GM23248 (cell line): ENCODE data around the gene BCAR3. TPM values are rescaled to one million over a fixed set of nuclear protein-coding genes. Genes with fewer than 3 reads are reported as not detected.
A peak's percentile ranks its signal among the peaks of the same experiment; 100 is the strongest.

Experiments
- DNase-seq: peaks from one replicate; pipeline ENCODE4 v3.0.0-alpha.2; 2015
- H2AFZ ChIP-seq: fragments of 200-600 bp; sonication (generic); 2 replicates; pipeline ENCODE4 v1.6.1; 2016; ENCODE audit warnings: antibody characterized with exemption
- H3F3A ChIP-seq: fragments of 200-600 bp; sonication (generic); 2 replicates; pipeline ENCODE4 v1.6.1; 2016; ENCODE audit warnings: mild to moderate bottlenecking, antibody characterized with exemption, mixed run types; ENCODE audit not compliant: insufficient read depth
- H3K27ac ChIP-seq: fragments of 200-600 bp; sonication (generic); 2 replicates; pipeline ENCODE4 v1.5.1; 2016; ENCODE audit warnings: mild to moderate bottlenecking
- H3K27me3 ChIP-seq: fragments of 200-600 bp; sonication (generic); replicated peaks from 2 replicates; pipeline ENCODE4 v1.6.1; 2016; ENCODE audit warnings: mild to moderate bottlenecking; ENCODE audit not compliant: insufficient read depth
- H3K36me3 ChIP-seq: fragments of 200-600 bp; sonication (generic); 2 replicates; pipeline ENCODE4 v1.6.1; 2016; ENCODE audit warnings: low read depth, mild to moderate bottlenecking
- H3K4me1 ChIP-seq: fragments of 200-600 bp; sonication (generic); 2 replicates; pipeline ENCODE4 v1.6.1; 2016; ENCODE audit warnings: mild to moderate bottlenecking; ENCODE audit not compliant: insufficient read depth
- H3K4me2 ChIP-seq: fragments of 200-600 bp; sonication (generic); one replicate; pipeline ENCODE4 v1.6.1; 2016; ENCODE audit warnings: mild to moderate bottlenecking; ENCODE audit not compliant: unreplicated experiment
- H3K4me3 ChIP-seq: fragments of 200-600 bp; sonication (generic); 2 replicates; pipeline ENCODE4 v1.5.1; 2016; ENCODE audit warnings: mild to moderate bottlenecking
- H3K79me2 ChIP-seq: fragments of 200-600 bp; sonication (generic); 2 replicates; pipeline ENCODE4 v1.6.1; 2016; ENCODE audit warnings: mild to moderate bottlenecking; ENCODE audit not compliant: insufficient read depth
- H3K9ac ChIP-seq: fragments of 200-600 bp; sonication (generic); 2 replicates; pipeline ENCODE4 v1.6.1; 2016; ENCODE audit warnings: mild to moderate bottlenecking
- H3K9me2 ChIP-seq: fragments of 200-600 bp; sonication (generic); 2 replicates; pipeline ENCODE4 v1.6.1; 2016; ENCODE audit warnings: mixed run types, mild to moderate bottlenecking, moderate library complexity; ENCODE audit not compliant: insufficient read depth
- H3K9me3 ChIP-seq: fragments of 200-600 bp; sonication (generic); one replicate; pipeline ENCODE4 v1.6.1; 2017; ENCODE audit warnings: low read depth
- H4K20me1 ChIP-seq: fragments of 200-600 bp; sonication (generic); 2 replicates; pipeline ENCODE4 v1.6.0; 2016; ENCODE audit not compliant: insufficient read depth
- EZH2 ChIP-seq: fragments of 200-600 bp; sonication (generic); IDR thresholded peaks from 2 replicates; pipeline ENCODE4 v1.6.1; 2018; ENCODE audit warnings: antibody characterized with exemption, mild to moderate bottlenecking; ENCODE audit not compliant: insufficient read depth, poor library complexity, severe bottlenecking
- EZH2phosphoT487 ChIP-seq: fragments of 200-600 bp; sonication (generic); IDR thresholded peaks from 2 replicates; pipeline ENCODE4 v1.6.1; 2018; ENCODE audit warnings: antibody characterized with exemption, moderate library complexity, mild to moderate bottlenecking, low read depth; ENCODE audit not compliant: insufficient read depth
- whole genome bisulfite sequencing, 2 experiments: methylation state at CpG; one replicate each; pipeline ENCODE4 v1.1.6; 2015 to 2017; ENCODE audit warnings: low lambda C conversion rate in 2 of 2, low coverage in 1 of 2; ENCODE audit errors: missing lambda C conversion rate in 2 of 2; 5-methylcytosine and 5-hydroxymethylcytosine counted together
- in situ Hi-C: fragments of 300-500 bp; cut with MboI; formaldehyde crosslinking; loops from 2 replicates; pipeline ENCODE4 v1.15.0; 2020
- polyA plus RNA-seq: library from polyadenylated mRNA; unstranded; fragments of >200 nt; fragmentation: Nextera tagmentation; extraction: Ambion mirVana; gene quantifications from 2 replicates; pipeline ENCODE4 v1.2.1, GENCODE V29; 2016
- total RNA-seq: library from RNA; depleted of rRNA; stranded (reverse); fragments of >200 nt; shearing (Covaris generic); gene quantifications from 2 replicates; pipeline ENCODE4 v1.2.3, GENCODE V29; 2014

BCAR3 gene
- total and polyA plus RNA-seq, 2 experiments from 2014 or later, result 65.1 to 83.2 TPM

DNA sequence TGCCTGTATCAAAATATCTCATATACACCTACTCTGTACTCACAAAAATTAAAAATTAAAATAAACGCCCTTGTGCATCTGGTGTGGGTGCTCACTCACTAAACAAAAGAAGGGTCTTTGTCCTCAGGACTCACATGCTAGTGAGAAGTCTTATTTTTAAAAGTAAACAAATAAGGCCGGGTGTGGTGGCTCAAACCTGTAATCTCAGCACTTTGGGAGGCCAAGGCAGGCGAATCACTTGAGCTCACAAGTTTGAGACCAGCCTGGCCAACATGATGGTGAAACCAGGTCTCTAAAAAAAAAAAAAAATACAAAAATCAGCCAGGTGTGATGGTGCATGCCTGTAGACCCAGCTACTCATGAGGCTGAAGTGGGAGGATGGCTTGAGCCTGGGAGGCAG lies 51.5 kb downstream of the BCAR3 start:
- peaks cover 85% of the 10 kb centered on the region for H3F3A ChIP-seq
- TF ChIP-seq EZH2 (no peak), EZH2phosphoT487 (no peak)
- H3K36me3 ChIP-seq, result peaks cover 23% of the 10 kb centered on the region; the same call in 1 of the 2 replicates
- no peaks in the 10 kb centered on the region for H4K20me1 ChIP-seq
- no peak overlapping the region for H2AFZ ChIP-seq
- no peak overlapping the region for H3K4me2 ChIP-seq
- peaks cover 100% of the 10 kb centered on the region for H3K79me2 ChIP-seq
- no peaks in the 10 kb centered on the region for H3K27me3 ChIP-seq
- H3K9ac ChIP-seq, result no peak overlapping the region
- peak overlapping the region; percentile 63; the same call in 1 of the 2 replicates for H3K27ac ChIP-seq
- H3K9me2 ChIP-seq, result no peaks in the 10 kb centered on the region
- no peak for DNase-seq
- H3K4me1 ChIP-seq, result peaks cover 58% of the 10 kb centered on the region
- no peak overlapping the region for H3K4me3 ChIP-seq
- in situ Hi-C loops, result loop anchor here (10.0 kb wide), 1 partner anchor 175 kb away; no protein-coding TSS in a partner anchor
- 85 to 94% methylated on average over 3 of the region's 3 CpGs for WGBS, 2 experiments
- H3K9me3 ChIP-seq, result no peaks in the 10 kb centered on the region

- in situ Hi-C loops, result loop anchor here (10.0 kb wide), 3 partner anchors 175 to 205 kb away; partner anchors contain the start of gene FNBP1L
- WGBS, 2 experiments, result 64 to 67% methylated on average over 9 of the region's 9 CpGs
Measured at GRCh38 chr1:93629101-93630059, 52.3 kb downstream of the BCAR3 start.

DNA sequence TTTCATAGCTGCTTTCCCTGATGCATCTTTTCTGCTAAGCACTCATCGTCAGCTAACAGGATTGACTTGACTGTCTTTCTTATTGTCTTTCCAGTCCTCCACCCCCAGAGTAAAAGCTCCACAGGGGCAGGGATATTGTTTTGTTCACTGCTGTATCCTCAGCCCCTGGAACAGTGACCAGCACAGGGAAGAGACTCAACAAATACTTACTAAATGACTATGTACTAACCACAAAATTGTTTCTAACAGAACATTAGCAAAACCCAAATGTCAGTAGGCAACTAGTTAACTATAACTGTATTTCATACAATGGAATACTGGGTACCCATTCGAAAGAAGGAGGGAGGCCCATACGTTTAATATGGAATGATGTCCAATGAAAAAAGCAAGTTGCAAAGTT lies 53.0 kb downstream of the BCAR3 start:
- H3K27ac ChIP-seq, result peak overlapping the region; percentile 63
- peak; percentile 63 for DNase-seq
- peaks cover 95% of the 10 kb centered on the region for H3F3A ChIP-seq
- H3K4me2 ChIP-seq, result peak overlapping the region; percentile 35
- H3K9ac ChIP-seq, result peak overlapping the region; percentile 16
- H2AFZ ChIP-seq, result no peak overlapping the region
- 69 to 78% methylated on average over 3 of the region's 3 CpGs for WGBS, 2 experiments
- peaks cover 99% of the 10 kb centered on the region for H3K79me2 ChIP-seq
- no peak overlapping the region; the same call in 1 of the 2 replicates for H3K4me3 ChIP-seq
- H3K27me3 ChIP-seq, result no peaks in the 10 kb centered on the region
- no peaks in the 10 kb centered on the region for H3K9me3 ChIP-seq
- peaks cover 16% of the 10 kb centered on the region; the same call in 1 of the 2 replicates for H3K36me3 ChIP-seq
- H4K20me1 ChIP-seq, result no peaks in the 10 kb centered on the region
- in situ Hi-C loops, result loop anchor here (10.0 kb wide), 2 partner anchors 184 to 206 kb away; partner anchors contain the start of gene FNBP1L
- peaks cover 72% of the 10 kb centered on the region for H3K4me1 ChIP-seq
- TF ChIP-seq EZH2 (no peak), EZH2phosphoT487 (no peak)
- no peaks in the 10 kb centered on the region for H3K9me2 ChIP-seq

More at GRCh38 chr1:93629101-93630059, 52.3 kb downstream of the BCAR3 start:
- no peaks in the 10 kb centered on the region for H3K9me3 ChIP-seq
- H3K9me2 ChIP-seq, result no peaks in the 10 kb centered on the region
- H3K4me3 ChIP-seq, result no peak overlapping the region
- H4K20me1 ChIP-seq, result no peaks in the 10 kb centered on the region
- no peak overlapping the region for H2AFZ ChIP-seq
- H3K4me2 ChIP-seq, result peak overlapping the region; percentile 35
- peaks cover 93% of the 10 kb centered on the region for H3F3A ChIP-seq
- peaks cover 19% of the 10 kb centered on the region; the same call in 1 of the 2 replicates for H3K36me3 ChIP-seq
- peak overlapping the region; percentile 8; the same call in 1 of the 2 replicates for H3K9ac ChIP-seq
- peaks cover 100% of the 10 kb centered on the region for H3K79me2 ChIP-seq
- H3K27ac ChIP-seq, result peak overlapping the region; percentile 63
- peak; percentile 86 for DNase-seq
- peaks cover 65% of the 10 kb centered on the region for H3K4me1 ChIP-seq
- no peaks in the 10 kb centered on the region for H3K27me3 ChIP-seq
- TF ChIP-seq EZH2phosphoT487, result no peak
- TF ChIP-seq EZH2, result no peak

- Histone ChIP-seq H3K9me2 (no peaks in the 10 kb centered on the region), H4K20me1 (no peaks in the 10 kb centered on the region), H3K4me3 (no peak overlapping the region), H3K9ac (peak overlapping the region; percentile 45), H2AFZ (no peak overlapping the region), H3K27me3 (no peaks in the 10 kb centered on the region), H3K4me2 (peak overlapping the region; percentile 53), H3K27ac (peak overlapping the region; percentile 88), H3K36me3 (peaks cover 12% of the 10 kb centered on the region; the same call in 1 of the 2 replicates), H3K79me2 (peaks cover 99% of the 10 kb centered on the region), H3F3A (peaks cover 96% of the 10 kb centered on the region), H3K9me3 (no peaks in the 10 kb centered on the region), H3K4me1 (peaks cover 91% of the 10 kb centered on the region)
- WGBS, 2 experiments, result 45 to 49% methylated on average over 3 of the region's 3 CpGs
- in situ Hi-C loops, result loop anchor here (10.0 kb wide), 2 partner anchors 181 to 209 kb away; partner anchors contain the start of gene FNBP1L
- TF ChIP-seq EZH2 (no peak), EZH2phosphoT487 (no peak)
- DNase-seq, result peak; percentile 89
Measured at GRCh38 chr1:93625582-93626327, 55.9 kb downstream of the BCAR3 start.
